Loucy (cell line): ENCODE data around the gene THOC6.

ENCODE experiments used
- H2AFZ ChIP-seq: fragments of 200-600 bp; sonication (generic); 2 replicates; pipeline ENCODE4 v1.6.0; 2016; ENCODE audit warnings: antibody characterized with exemption, mild to moderate bottlenecking, low read length, moderate library complexity
- H3F3A ChIP-seq: fragments of 200-600 bp; 2 replicates; pipeline ENCODE4 v1.6.0; 2016; ENCODE audit warnings: antibody characterized with exemption, low read depth, mild to moderate bottlenecking
- H3K27me3 ChIP-seq: fragments of 200-600 bp; sonication (generic); 2 replicates; pipeline ENCODE4 v1.6.1; 2014; ENCODE audit warnings: low read length, mild to moderate bottlenecking; ENCODE audit not compliant: insufficient read depth, poor library complexity, severe bottlenecking
- H3K36me3 ChIP-seq: fragments of 200-600 bp; sonication (generic); 2 replicates; pipeline ENCODE4 v1.6.1; 2016; ENCODE audit warnings: low read length; ENCODE audit not compliant: insufficient read depth
- H3K4me1 ChIP-seq: fragments of 200-600 bp; sonication (generic); 2 replicates; pipeline ENCODE4 v1.5.1; 2014; ENCODE audit warnings: low read length, mild to moderate bottlenecking; ENCODE audit not compliant: insufficient read depth, poor library complexity, severe bottlenecking
- H3K4me2 ChIP-seq: fragments of 200-600 bp; sonication (generic); 2 replicates; pipeline ENCODE4 v1.6.0; 2014; ENCODE audit warnings: antibody characterized with exemption, low read length, low read depth, mild to moderate bottlenecking; ENCODE audit not compliant: poor library complexity, severe bottlenecking
- H3K4me3 ChIP-seq: fragments of 200-600 bp; sonication (generic); 2 replicates; pipeline ENCODE4 v1.5.1; 2014; ENCODE audit warnings: low read length, mild to moderate bottlenecking, mixed read lengths; ENCODE audit not compliant: poor library complexity, severe bottlenecking
- H3K79me2 ChIP-seq: fragments of 200-600 bp; sonication (generic); 2 replicates; pipeline ENCODE4 v1.6.1; 2014; ENCODE audit warnings: low read length; ENCODE audit not compliant: insufficient read depth
- H3K9ac ChIP-seq: fragments of 200-600 bp; sonication (generic); 2 replicates; pipeline ENCODE4 v1.6.0; 2014; ENCODE audit warnings: mild to moderate bottlenecking, low read depth, low read length, moderate library complexity; ENCODE audit not compliant: poor library complexity, severe bottlenecking
- H3K9me2 ChIP-seq: fragments of 200-600 bp; sonication (generic); replicated peaks from 2 replicates; pipeline ENCODE4 v1.6.1; 2016; ENCODE audit warnings: low read depth, low read length, mixed read lengths
- H3K9me3 ChIP-seq: fragments of 200-600 bp; sonication (generic); 2 replicates; pipeline ENCODE4 v1.6.1; 2014; ENCODE audit warnings: mild to moderate bottlenecking, antibody characterized with exemption, low read length, low read depth; ENCODE audit not compliant: insufficient read depth
- H4K20me1 ChIP-seq: fragments of 200-600 bp; sonication (generic); 2 replicates; pipeline ENCODE4 v1.6.0; 2014; ENCODE audit warnings: antibody characterized with exemption, low read length, mild to moderate bottlenecking; ENCODE audit not compliant: insufficient read depth, poor library complexity, severe bottlenecking
- EZH2phosphoT487 ChIP-seq: fragments of 200-600 bp; IDR thresholded peaks from 2 replicates; pipeline ENCODE4 v1.6.1; 2018; ENCODE audit warnings: antibody characterized with exemption, mild to moderate bottlenecking, moderate library complexity, borderline replicate concordance
- TF ChIP-seq, protein P1 (sequence below): fragments of 200-600 bp; sonication (generic); conservative IDR thresholded peaks from 2 replicates; pipeline ENCODE4 v1.5.1; 2014; ENCODE audit warnings: mild to moderate bottlenecking, antibody characterized with exemption, low read length

THOC6 gene

DNA sequence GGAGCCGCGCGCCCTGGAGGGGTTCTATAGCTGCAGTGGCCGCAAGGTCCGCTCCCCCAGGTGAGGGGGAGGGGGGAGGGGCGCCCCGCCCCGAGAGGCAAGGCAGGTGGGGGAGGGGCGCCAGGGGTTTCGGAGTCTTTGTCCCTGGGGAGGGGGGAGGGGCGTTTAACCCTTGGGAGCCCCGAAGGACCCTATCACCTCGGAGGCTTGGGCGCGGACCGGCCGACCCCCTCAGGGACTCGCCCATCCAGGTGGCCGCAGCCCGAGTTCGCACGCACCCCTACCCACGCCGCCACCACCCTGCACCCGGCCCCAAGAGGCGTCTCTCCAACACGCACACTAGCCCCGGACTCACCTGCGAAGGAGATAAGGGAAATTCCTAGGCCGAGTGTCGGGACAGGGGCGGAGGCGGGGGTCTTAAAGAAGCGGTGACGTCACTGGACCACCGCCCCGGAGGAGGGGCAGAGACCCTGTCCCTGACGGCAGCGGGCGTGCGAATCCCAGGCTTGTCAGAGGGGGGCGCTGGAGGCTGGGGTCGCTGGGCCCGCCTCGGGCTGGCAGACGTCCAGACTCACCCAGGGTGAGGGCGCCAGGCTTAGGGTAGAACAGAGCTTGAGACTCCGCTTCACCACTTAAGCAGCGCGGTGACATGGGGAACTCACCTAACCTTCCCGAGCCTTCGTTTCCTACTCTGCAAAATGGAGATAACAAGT, 5.9 kb upstream of the THOC6 start, which contains the start of gene CLDN6:
Gene CLDN6 (minus strand): TSS at position 390 of the 713 bp plus-strand sequence. CDS start 2,162 bp downstream, outside the sequence.
- peaks cover 12% of the 10 kb centered on the region for H4K20me1 ChIP-seq
- H3K4me2 ChIP-seq: no peak within 1 kb of the TSS
- H3K79me2 ChIP-seq: peaks cover 25% of the 10 kb centered on the region
- TF ChIP-seq EZH2phosphoT487: no peak
- TF ChIP-seq, protein P1, sequence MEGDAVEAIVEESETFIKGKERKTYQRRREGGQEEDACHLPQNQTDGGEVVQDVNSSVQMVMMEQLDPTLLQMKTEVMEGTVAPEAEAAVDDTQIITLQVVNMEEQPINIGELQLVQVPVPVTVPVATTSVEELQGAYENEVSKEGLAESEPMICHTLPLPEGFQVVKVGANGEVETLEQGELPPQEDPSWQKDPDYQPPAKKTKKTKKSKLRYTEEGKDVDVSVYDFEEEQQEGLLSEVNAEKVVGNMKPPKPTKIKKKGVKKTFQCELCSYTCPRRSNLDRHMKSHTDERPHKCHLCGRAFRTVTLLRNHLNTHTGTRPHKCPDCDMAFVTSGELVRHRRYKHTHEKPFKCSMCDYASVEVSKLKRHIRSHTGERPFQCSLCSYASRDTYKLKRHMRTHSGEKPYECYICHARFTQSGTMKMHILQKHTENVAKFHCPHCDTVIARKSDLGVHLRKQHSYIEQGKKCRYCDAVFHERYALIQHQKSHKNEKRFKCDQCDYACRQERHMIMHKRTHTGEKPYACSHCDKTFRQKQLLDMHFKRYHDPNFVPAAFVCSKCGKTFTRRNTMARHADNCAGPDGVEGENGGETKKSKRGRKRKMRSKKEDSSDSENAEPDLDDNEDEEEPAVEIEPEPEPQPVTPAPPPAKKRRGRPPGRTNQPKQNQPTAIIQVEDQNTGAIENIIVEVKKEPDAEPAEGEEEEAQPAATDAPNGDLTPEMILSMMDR: peak; percentile 23; the same call in 1 of the 2 replicates
- H3K27me3 ChIP-seq: no peaks in the 10 kb centered on the region
- H3K9me3 ChIP-seq: no peaks in the 10 kb centered on the region
- no peak within 1 kb of the TSS for H3K9ac ChIP-seq
- H3K9me2 ChIP-seq: no peaks in the 10 kb centered on the region
- H3K4me1 ChIP-seq: peaks cover 15% of the 10 kb centered on the region
- H3F3A ChIP-seq: no peaks in the 10 kb centered on the region
- no peak within 1 kb of the TSS for H2AFZ ChIP-seq
- no peak within 1 kb of the TSS for H3K4me3 ChIP-seq
- H3K36me3 ChIP-seq: no peaks in the 10 kb centered on the region

DNA sequence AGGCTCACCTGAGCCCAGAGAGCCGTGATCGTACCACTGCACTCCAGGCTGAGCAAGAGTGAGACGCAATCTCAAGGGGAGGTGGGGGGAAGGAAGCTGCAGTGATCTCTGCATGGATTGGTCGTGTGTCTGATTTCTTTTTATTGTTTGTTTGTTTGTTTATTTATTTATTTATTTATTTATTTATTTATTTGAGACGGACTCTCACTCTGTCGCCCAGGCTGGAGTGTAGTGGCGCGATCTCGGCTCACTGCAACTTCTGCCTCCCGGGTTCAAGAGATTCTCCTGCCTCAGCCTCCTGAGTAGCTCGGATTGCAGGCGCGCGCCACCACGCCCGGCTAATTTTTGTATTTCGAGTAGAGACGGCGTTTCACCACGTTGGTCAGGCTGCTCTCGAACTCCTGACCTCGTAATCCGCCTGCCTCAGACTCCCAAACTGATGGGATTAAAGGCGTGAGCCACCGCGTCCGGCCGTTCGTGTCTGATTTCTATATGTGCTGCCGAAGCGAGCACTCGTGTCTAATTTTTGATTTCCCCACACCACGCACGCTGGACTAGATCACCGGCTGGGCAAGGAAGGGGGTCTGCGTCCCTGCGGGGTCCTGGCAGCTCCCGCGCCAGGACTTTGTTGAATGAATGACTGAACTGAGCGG, 4.1 kb upstream of the THOC6 start:
- peaks cover 12% of the 10 kb centered on the region for H4K20me1 ChIP-seq
- H2AFZ ChIP-seq: peak overlapping the region; percentile 73; the same call in 1 of the 2 replicates
- TF ChIP-seq, protein P1: no peak
- TF ChIP-seq EZH2phosphoT487: no peak
- H3K9me2 ChIP-seq: no peaks in the 10 kb centered on the region
- H3K4me1 ChIP-seq: peaks cover 15% of the 10 kb centered on the region
- no peaks in the 10 kb centered on the region for H3F3A ChIP-seq
- H3K9me3 ChIP-seq: no peaks in the 10 kb centered on the region
- H3K4me2 ChIP-seq: peak overlapping the region; percentile 85
- H3K27me3 ChIP-seq: no peaks in the 10 kb centered on the region
- no peak overlapping the region for H3K9ac ChIP-seq
- H3K79me2 ChIP-seq: peaks cover 30% of the 10 kb centered on the region
- peak overlapping the region; percentile 75 for H3K4me3 ChIP-seq
- no peaks in the 10 kb centered on the region for H3K36me3 ChIP-seq

DNA sequence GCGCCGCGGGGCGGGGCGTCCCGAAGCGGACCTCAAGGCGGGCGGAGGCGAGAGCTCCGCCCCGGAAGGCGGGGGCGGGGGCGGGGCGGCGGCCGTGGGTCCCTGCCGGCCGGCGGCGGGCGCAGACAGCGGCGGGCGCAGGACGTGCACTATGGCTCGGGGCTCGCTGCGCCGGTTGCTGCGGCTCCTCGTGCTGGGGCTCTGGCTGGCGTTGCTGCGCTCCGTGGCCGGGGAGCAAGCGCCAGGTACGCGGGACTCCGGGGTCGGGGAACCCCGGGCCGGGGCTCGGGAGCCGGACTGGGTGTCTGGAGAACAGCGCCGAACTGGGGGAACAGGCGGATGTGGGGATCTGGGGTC, 3.6 kb upstream of the THOC6 start, which contains the start of gene TNFRSF12A:
Gene TNFRSF12A (plus strand): TSS at position 122 of the 357 bp plus-strand sequence. CDS start 30 bp downstream, at position 152.
- Histone ChIP-seq H3K4me3 (peak within 1 kb of the TSS; percentile 75), H3K4me1 (peaks cover 15% of the 10 kb centered on the region), H3K4me2 (peak within 1 kb of the TSS; percentile 85), H3K9ac (peak within 1 kb of the TSS; percentile 83), H3K9me2 (no peaks in the 10 kb centered on the region), H3K27me3 (no peaks in the 10 kb centered on the region), H2AFZ (peak within 1 kb of the TSS; percentile 73; the same call in 1 of the 2 replicates), H3K36me3 (no peaks in the 10 kb centered on the region), H4K20me1 (peaks cover 12% of the 10 kb centered on the region), H3F3A (no peaks in the 10 kb centered on the region), H3K9me3 (no peaks in the 10 kb centered on the region), H3K79me2 (peaks cover 30% of the 10 kb centered on the region)
- TF ChIP-seq EZH2phosphoT487: no peak
- TF ChIP-seq, protein P1: no peak
